Stimulated activated CD8-positive, alpha-beta memory T cell treated with anti-CD3 and anti-CD28 coated beads, Interleukin-7, amount 100 ng/mL, for 1 hour (primary cell): Measurements from ENCODE around the gene MICALL2.
A peak's percentile ranks its signal among the peaks of the same experiment; 100 is the strongest.

Experiments
- DNase-seq, 2 donors: peaks; one replicate each; pipeline ENCODE4 v3.0.0-alpha.2; 2020; ENCODE audit warnings: low read depth in 2 of 2

Gene MICALL2

GRCh38 chr7:1458683-1459511, at the start of gene MICALL2:
Gene MICALL2, minus strand, starts transcription at chr7:1459470. Its CDS starts 144 bp downstream, at chr7:1459326.
- DNase-seq, result no peak

GRCh38 chr7:1508277-1508758, 49.0 kb upstream of the MICALL2 start:
- DNase-seq, result no peak

- DNase-seq, result no peak
Measured at GRCh38 chr7:1505731-1506550, 46.7 kb upstream of the MICALL2 start.

- DNase-seq, result peak; percentile 75 to 78
Measured at GRCh38 chr7:1503816-1504775, 44.8 kb upstream of the MICALL2 start, which contains the start of gene INTS1. Gene INTS1, minus strand, starts transcription at chr7:1504389. Its CDS starts 429 bp downstream, at chr7:1503960.

GRCh38 chr7:1503390-1503789, 44.1 kb upstream of the MICALL2 start:
- no peak for DNase-seq

GRCh38 chr7:1502845-1503244, 43.6 kb upstream of the MICALL2 start:
- DNase-seq, result no peak

- no peak for DNase-seq
Measured at GRCh38 chr7:1501487-1502270, 42.4 kb upstream of the MICALL2 start.

- no peak for DNase-seq
Measured at GRCh38 chr7:1500064-1500807, 41.0 kb upstream of the MICALL2 start.

GRCh38 chr7:1499367-1500029, 40.2 kb upstream of the MICALL2 start:
- DNase-seq, result no peak

- no peak for DNase-seq
Measured at GRCh38 chr7:1498370-1499305, 39.4 kb upstream of the MICALL2 start.

- DNase-seq, result no peak
Measured at GRCh38 chr7:1497293-1497927, 38.1 kb upstream of the MICALL2 start.

GRCh38 chr7:1496531-1497292, 37.4 kb upstream of the MICALL2 start:
- DNase-seq, result no peak

- no peak for DNase-seq
Measured at GRCh38 chr7:1495564-1496242, 36.4 kb upstream of the MICALL2 start.

- DNase-seq, result no peak
Measured at GRCh38 chr7:1494866-1495563, 35.7 kb upstream of the MICALL2 start.

- no peak for DNase-seq
Measured at GRCh38 chr7:1494447-1494846, 35.2 kb upstream of the MICALL2 start.

GRCh38 chr7:1493571-1493970, 34.3 kb upstream of the MICALL2 start:
- DNase-seq, result no peak
